Gastroesophageal sphincter (tissue), 4 donors: ENCODE results near the gene TPRA1. TPM values are rescaled to one million over a fixed set of nuclear protein-coding genes. Genes with fewer than 3 reads are reported as not detected.
"Not testable (repeated sequence)": the region's sequence is repeated elsewhere in the genome, so short reads cannot be mapped to it uniquely, and the experiment has no call there.

Source experiments
- ATAC-seq: fragments of 150-250 bp; one replicate; pipeline ENCODE4 v1.9.1; 2016; ENCODE audit warnings: mild to moderate bottlenecking, moderate library complexity
- H3K27ac ChIP-seq, 4 donors: fragments of 200-600 bp; sonication (generic) in 3 of 4; 1 replicate in 3 of 4; 2 replicates in 1 of 4; pipeline ENCODE4 v1.5.1; 2016 to 2019
- H3K27me3 ChIP-seq: fragments of 200-600 bp; sonication (generic); one replicate; pipeline ENCODE4 v1.5.1; 2019
- H3K36me3 ChIP-seq, 2 donors: fragments of 200-600 bp; sonication (generic); one replicate each; pipeline ENCODE4 v1.5.1; 2019; ENCODE audit warnings: control low read depth in 1 of 2
- H3K4me1 ChIP-seq, 3 donors: fragments of 200-600 bp; sonication (generic); 1 replicate in 2 of 3; 2 replicates in 1 of 3; pipeline ENCODE4 v1.5.1; 2016 to 2019; ENCODE audit warnings: control low read depth in 2 of 3
- H3K4me3 ChIP-seq, 2 donors: fragments of 200-600 bp; sonication (generic); one replicate each; pipeline ENCODE4 v1.5.1; 2019; ENCODE audit warnings: mild to moderate bottlenecking in 1 of 2, moderate library complexity in 1 of 2
- H3K9me3 ChIP-seq, 3 donors: fragments of 200-600 bp; sonication (generic); one replicate each; pipeline ENCODE4 v1.5.1; 2017 to 2019; ENCODE audit warnings: control low read depth in 2 of 3
- EP300 ChIP-seq: sonication (generic); formaldehyde crosslinking; IDR thresholded peaks from one replicate; pipeline ENCODE4 v1.6.1; 2017; ENCODE audit warnings: antibody characterized with exemption, mild to moderate bottlenecking
- POLR2A ChIP-seq, 2 donors: fragments of 450-650 bp; IDR thresholded peaks; one replicate each; pipeline ENCODE4 v1.6.1; 2017; ENCODE audit warnings: antibody characterized with exemption in 2 of 2, mild to moderate bottlenecking in 2 of 2, moderate library complexity in 1 of 2
- POLR2AphosphoS5 ChIP-seq: sonication (generic); formaldehyde crosslinking; IDR thresholded peaks from one replicate; pipeline ENCODE4 v1.6.1; 2017; ENCODE audit warnings: antibody characterized with exemption
- WGBS, 2 donors: methylation state at CpG; one replicate each; pipeline ENCODE4 v1.1.5; 2018; ENCODE audit warnings: low coverage in 1 of 2; 5-methylcytosine and 5-hydroxymethylcytosine counted together
- total RNA-seq, 4 donors: library from RNA; depleted of rRNA; stranded (reverse); fragments of >200 nt; gene quantifications; one replicate each; pipeline ENCODE4 v1.1.0, GENCODE V29; 2016
- TF ChIP-seq, protein P1 (sequence below), 4 experiments: fragments of 200-600 bp in 2 of 4; fragments of 450-650 bp in 2 of 4; sonication (generic) in 1 of 4; IDR thresholded peaks; one replicate each; pipeline ENCODE4 v1.5.1; 2017 to 2019; ENCODE audit warnings: antibody characterized with exemption in 4 of 4, mild to moderate bottlenecking in 2 of 4, moderate library complexity in 2 of 4

Gene TPRA1
- total RNA-seq, 4 donors from 2014 or later, result 25.6 to 36.3 (median 33.2) TPM

DNA sequence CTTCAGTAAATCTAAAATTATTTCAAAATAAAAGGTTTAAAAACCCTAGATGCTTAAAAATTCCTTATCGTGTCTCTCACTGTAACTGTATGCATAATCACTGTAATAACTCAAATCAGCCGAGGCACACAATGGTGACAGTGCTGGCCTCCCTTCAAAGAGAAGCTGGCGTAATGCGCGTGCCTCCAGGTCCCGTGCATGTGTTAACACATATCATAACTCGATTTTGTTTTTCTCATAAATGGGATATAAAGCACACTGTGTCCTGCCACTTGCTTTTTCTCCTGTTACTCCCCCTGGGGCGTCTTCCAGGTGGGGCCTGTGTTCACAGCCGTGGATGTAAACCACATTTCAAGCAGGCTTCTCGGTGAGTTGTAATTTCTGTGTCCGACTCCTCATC lies 56.0 kb downstream of the TPRA1 start:
- H3K27ac ChIP-seq, result no peak overlapping the region
- no peak for TF ChIP-seq POLR2A (IDR thresholded peaks at IDR 0.05)
- no peak for TF ChIP-seq POLR2AphosphoS5
- no peak for TF ChIP-seq EP300
- TF ChIP-seq, protein P1, sequence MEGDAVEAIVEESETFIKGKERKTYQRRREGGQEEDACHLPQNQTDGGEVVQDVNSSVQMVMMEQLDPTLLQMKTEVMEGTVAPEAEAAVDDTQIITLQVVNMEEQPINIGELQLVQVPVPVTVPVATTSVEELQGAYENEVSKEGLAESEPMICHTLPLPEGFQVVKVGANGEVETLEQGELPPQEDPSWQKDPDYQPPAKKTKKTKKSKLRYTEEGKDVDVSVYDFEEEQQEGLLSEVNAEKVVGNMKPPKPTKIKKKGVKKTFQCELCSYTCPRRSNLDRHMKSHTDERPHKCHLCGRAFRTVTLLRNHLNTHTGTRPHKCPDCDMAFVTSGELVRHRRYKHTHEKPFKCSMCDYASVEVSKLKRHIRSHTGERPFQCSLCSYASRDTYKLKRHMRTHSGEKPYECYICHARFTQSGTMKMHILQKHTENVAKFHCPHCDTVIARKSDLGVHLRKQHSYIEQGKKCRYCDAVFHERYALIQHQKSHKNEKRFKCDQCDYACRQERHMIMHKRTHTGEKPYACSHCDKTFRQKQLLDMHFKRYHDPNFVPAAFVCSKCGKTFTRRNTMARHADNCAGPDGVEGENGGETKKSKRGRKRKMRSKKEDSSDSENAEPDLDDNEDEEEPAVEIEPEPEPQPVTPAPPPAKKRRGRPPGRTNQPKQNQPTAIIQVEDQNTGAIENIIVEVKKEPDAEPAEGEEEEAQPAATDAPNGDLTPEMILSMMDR (IDR thresholded peaks at IDR 0.05), result no peak
- H3K9me3 ChIP-seq, result no peaks in the 10 kb centered on the region
- H3K4me3 ChIP-seq, result no peak overlapping the region
- H3K4me1 ChIP-seq, result no peaks in the 10 kb centered on the region
- 68 to 78% methylated on average over 10 to 11 of the region's 11 CpGs for WGBS, 2 donors
- ATAC-seq, result no peak
- H3K36me3 ChIP-seq, result no peaks in the 10 kb centered on the region
- peaks cover 8% of the 10 kb centered on the region for H3K27me3 ChIP-seq

DNA sequence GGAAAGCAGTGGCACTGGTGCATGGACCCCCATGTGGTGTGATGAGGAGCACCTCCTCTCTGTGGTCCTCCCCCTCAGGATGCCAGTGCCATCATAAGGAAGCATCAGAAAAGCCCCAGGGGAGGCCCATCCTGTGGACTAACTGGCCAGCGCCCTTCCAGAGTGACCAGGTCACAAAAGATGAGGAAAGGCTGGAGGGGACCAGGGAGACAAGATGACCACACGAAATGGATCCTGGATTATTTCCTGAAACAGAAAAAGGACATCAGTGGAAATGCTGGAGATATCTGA lies 56.4 kb downstream of the TPRA1 start:
- no peak overlapping the region for H3K4me3 ChIP-seq

DNA sequence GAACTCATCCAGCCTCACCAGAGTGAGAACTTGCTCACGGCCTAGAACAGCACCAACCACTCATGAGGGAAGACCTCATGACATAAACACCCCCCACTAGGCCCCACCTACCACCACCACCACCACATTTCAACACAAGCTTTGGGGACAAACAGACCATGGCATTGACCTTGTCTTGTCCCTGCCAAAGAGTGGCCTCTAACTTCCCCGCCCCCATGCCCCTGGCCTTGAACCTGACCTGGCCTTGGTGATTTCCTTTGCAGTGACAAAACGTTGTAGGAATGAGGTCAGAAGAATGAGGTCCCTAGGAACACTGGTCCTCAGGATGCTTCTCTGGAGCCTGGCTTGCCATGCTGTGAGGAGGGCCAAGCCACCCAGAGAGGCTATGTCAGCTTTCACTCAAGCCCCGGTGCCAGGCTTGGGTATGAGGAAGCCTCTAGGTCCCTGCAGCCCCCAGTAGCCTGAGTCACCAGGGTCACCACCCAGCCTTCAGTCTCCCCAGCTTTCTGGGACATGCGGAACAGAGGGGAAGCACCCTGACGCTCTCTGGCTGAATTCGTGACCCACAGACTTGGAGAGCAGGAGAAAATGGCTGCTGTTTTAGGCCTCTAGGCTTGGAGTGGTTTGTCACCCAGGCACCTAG lies 57.9 kb downstream of the TPRA1 start:
- H3K9me3 ChIP-seq, result peaks cover 0 to 4% (median 0%) of the 10 kb centered on the region in 3 donors
- no peak overlapping the region for H3K4me3 ChIP-seq
- no peaks in the 10 kb centered on the region for H3K36me3 ChIP-seq
- no peaks in the 10 kb centered on the region for H3K4me1 ChIP-seq
- H3K27me3 ChIP-seq, result peaks cover 19% of the 10 kb centered on the region
- no peak overlapping the region for H3K27ac ChIP-seq
- no peak for TF ChIP-seq POLR2AphosphoS5
- TF ChIP-seq, protein P1 (IDR thresholded peaks at IDR 0.05), result no peak
- no peak for TF ChIP-seq EP300
- no peak for TF ChIP-seq POLR2A (IDR thresholded peaks at IDR 0.05)
- WGBS, 2 donors, result 80 to 100% methylated on average over 2 to 3 of the region's 7 CpGs
- ATAC-seq, result no peak

More for the DNA sequence above, 56.4 kb downstream of the TPRA1 start:
- ATAC-seq, result no peak
- Histone ChIP-seq H3K36me3 (no peaks in the 10 kb centered on the region), H3K4me1 (no peaks in the 10 kb centered on the region), H3K9me3 (no peaks in the 10 kb centered on the region), H3K27me3 (peaks cover 8% of the 10 kb centered on the region), H3K27ac (no peak overlapping the region)
- 40 to 81% methylated on average over 1 to 2 of the region's 2 CpGs for WGBS, 2 donors
- no peak for TF ChIP-seq POLR2A (IDR thresholded peaks at IDR 0.05)
- TF ChIP-seq, protein P1 (IDR thresholded peaks at IDR 0.05), result no peak
- no peak for TF ChIP-seq EP300
- TF ChIP-seq POLR2AphosphoS5, result no peak

DNA sequence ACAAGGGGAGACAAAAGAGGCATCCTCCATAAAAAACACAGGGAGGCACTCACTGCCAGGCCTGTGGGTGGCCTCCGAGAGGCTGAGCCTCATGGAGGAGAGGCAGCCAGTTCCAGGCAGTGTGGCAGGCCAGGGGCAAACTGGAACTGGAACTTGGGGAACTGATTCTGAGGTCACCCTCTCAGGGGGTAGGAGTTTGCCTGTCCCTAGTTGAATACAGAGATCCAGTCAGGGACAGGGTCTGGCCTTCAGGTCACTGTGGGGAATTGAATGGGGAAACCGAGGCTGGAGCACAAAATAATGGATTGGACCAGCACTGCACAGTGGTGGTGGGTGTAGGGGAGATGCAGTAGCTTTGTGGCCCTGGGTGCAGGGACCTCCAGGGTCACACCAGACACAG lies 58.7 kb downstream of the TPRA1 start:
- no peak overlapping the region for H3K4me3 ChIP-seq
- ATAC-seq, result no peak
- peaks cover 0 to 5% (median 0%) of the 10 kb centered on the region in 3 donors for H3K9me3 ChIP-seq
- WGBS, 2 donors, result 80% methylated on average over 1 of the region's 2 CpGs; no CpG with 5 or more reads in 1 of the 2 donors
- H3K4me1 ChIP-seq, result no peaks in the 10 kb centered on the region
- H3K27ac ChIP-seq, result no peak overlapping the region
- peaks cover 20% of the 10 kb centered on the region for H3K27me3 ChIP-seq
- no peaks in the 10 kb centered on the region for H3K36me3 ChIP-seq
- no peak for TF ChIP-seq EP300
- TF ChIP-seq, protein P1 (IDR thresholded peaks at IDR 0.05), result no peak
- no peak for TF ChIP-seq POLR2AphosphoS5
- no peak for TF ChIP-seq POLR2A (IDR thresholded peaks at IDR 0.05)

DNA sequence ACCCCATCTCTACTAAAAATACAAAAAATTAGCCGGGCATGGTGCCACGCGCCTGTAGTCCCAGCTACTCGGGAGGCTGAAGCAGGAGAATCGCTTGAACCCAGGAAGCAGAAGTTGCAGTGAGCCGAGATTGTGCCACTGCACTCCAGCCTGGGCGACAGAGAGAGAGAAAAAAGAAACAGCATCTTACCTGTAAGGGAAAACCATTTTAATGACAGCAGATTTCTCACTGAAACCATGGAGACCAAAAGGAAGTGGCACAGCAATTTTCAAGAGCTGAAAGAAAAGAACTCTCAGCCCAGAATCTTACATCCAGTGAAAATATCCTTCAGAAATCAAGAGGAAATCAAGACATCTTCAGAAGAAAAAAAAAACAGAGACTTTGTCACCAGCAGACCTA lies 59.7 kb downstream of the TPRA1 start:
- H3K27me3 ChIP-seq, result peaks cover 29% of the 10 kb centered on the region
- not testable (repeated sequence) for H3K27ac ChIP-seq, H3K4me3 ChIP-seq, H3K4me1 ChIP-seq, H3K9me3 ChIP-seq, ATAC-seq, H3K36me3 ChIP-seq
- 87% methylated on average over 7 of the region's 7 CpGs; no CpG with 5 or more reads in 1 of the 2 donors for WGBS, 2 donors
